ENCODE measurements around the gene TCF12.

The TCF12 gene

GRCh38 chr15:56968821-56969220, 50.4 kb downstream of the TCF12 start:
- no peaks in the 10 kb centered on the region for H3K27me3 Mint-ChIP-seq
- no peak for DNase-seq
- no peak overlapping the region for H3K27ac Mint-ChIP-seq
- peaks cover 67% of the 10 kb centered on the region for H3K4me1 Mint-ChIP-seq (ENCODE audit: low read depth)
- no peaks in the 10 kb centered on the region for H3K9me3 Mint-ChIP-seq
- peaks cover 2% of the 10 kb centered on the region for H3K36me3 Mint-ChIP-seq (ENCODE audit: low read depth)
- no peak overlapping the region for H3K4me3 Mint-ChIP-seq

- Mint-ChIP-seq H3K4me1 (ENCODE audit: low read depth) (peaks cover 66% of the 10 kb centered on the region), H3K27me3 (no peaks in the 10 kb centered on the region), H3K4me3 (no peak overlapping the region), H3K36me3 (ENCODE audit: low read depth) (peaks cover 2% of the 10 kb centered on the region), H3K9me3 (no peaks in the 10 kb centered on the region), H3K27ac (peak overlapping the region; percentile 7)
- DNase-seq, result no peak
Measured at GRCh38 chr15:56969265-56969895, 50.9 kb downstream of the TCF12 start.

- Mint-ChIP-seq H3K9me3 (no peaks in the 10 kb centered on the region), H3K4me3 (no peak overlapping the region), H3K36me3 (ENCODE audit: low read depth) (peaks cover 5% of the 10 kb centered on the region), H3K27me3 (no peaks in the 10 kb centered on the region), H3K4me1 (ENCODE audit: low read depth) (peaks cover 58% of the 10 kb centered on the region), H3K27ac (no peak overlapping the region)
- no peak for DNase-seq
Measured at GRCh38 chr15:56971571-56971970, 53.1 kb downstream of the TCF12 start.

- peaks cover 5% of the 10 kb centered on the region for H3K36me3 Mint-ChIP-seq (ENCODE audit: low read depth)
- H3K27me3 Mint-ChIP-seq, result no peaks in the 10 kb centered on the region
- H3K4me1 Mint-ChIP-seq (ENCODE audit: low read depth), result peaks cover 60% of the 10 kb centered on the region
- H3K9me3 Mint-ChIP-seq, result no peaks in the 10 kb centered on the region
- no peak for DNase-seq
- no peak overlapping the region for H3K4me3 Mint-ChIP-seq
- H3K27ac Mint-ChIP-seq, result no peak overlapping the region
Measured at GRCh38 chr15:56972016-56972415, 53.6 kb downstream of the TCF12 start.

- Mint-ChIP-seq H3K27ac (no peak overlapping the region), H3K27me3 (no peaks in the 10 kb centered on the region), H3K36me3 (ENCODE audit: low read depth) (peaks cover 5% of the 10 kb centered on the region), H3K9me3 (no peaks in the 10 kb centered on the region), H3K4me1 (ENCODE audit: low read depth) (peaks cover 59% of the 10 kb centered on the region), H3K4me3 (no peak overlapping the region)
- DNase-seq, result no peak
Measured at GRCh38 chr15:56972426-56972825, 54.0 kb downstream of the TCF12 start.

GRCh38 chr15:56973463-56973862, 55.0 kb downstream of the TCF12 start:
- Mint-ChIP-seq H3K4me1 (ENCODE audit: low read depth) (peaks cover 54% of the 10 kb centered on the region), H3K27me3 (no peaks in the 10 kb centered on the region), H3K36me3 (ENCODE audit: low read depth) (peaks cover 5% of the 10 kb centered on the region), H3K27ac (no peak overlapping the region), H3K4me3 (no peak overlapping the region), H3K9me3 (no peaks in the 10 kb centered on the region)
- DNase-seq, result no peak

GRCh38 chr15:56977232-56977631, 58.8 kb downstream of the TCF12 start:
- peaks cover 4% of the 10 kb centered on the region for H3K36me3 Mint-ChIP-seq (ENCODE audit: low read depth)
- no peak for DNase-seq
- no peaks in the 10 kb centered on the region for H3K9me3 Mint-ChIP-seq
- peaks cover 60% of the 10 kb centered on the region for H3K4me1 Mint-ChIP-seq (ENCODE audit: low read depth)
- H3K4me3 Mint-ChIP-seq, result no peak overlapping the region
- no peaks in the 10 kb centered on the region for H3K27me3 Mint-ChIP-seq
- H3K27ac Mint-ChIP-seq, result no peak overlapping the region

- Mint-ChIP-seq H3K4me3 (no peak overlapping the region), H3K4me1 (ENCODE audit: low read depth) (peaks cover 50% of the 10 kb centered on the region), H3K36me3 (ENCODE audit: low read depth) (peaks cover 4% of the 10 kb centered on the region), H3K27ac (no peak overlapping the region), H3K9me3 (no peaks in the 10 kb centered on the region), H3K27me3 (no peaks in the 10 kb centered on the region)
- no peak for DNase-seq
Measured at GRCh38 chr15:56978898-56979662, 60.6 kb downstream of the TCF12 start.

- peaks cover 62% of the 10 kb centered on the region for H3K4me1 Mint-ChIP-seq (ENCODE audit: low read depth)
- no peaks in the 10 kb centered on the region for H3K9me3 Mint-ChIP-seq
- no peak for DNase-seq
- peaks cover 4% of the 10 kb centered on the region for H3K36me3 Mint-ChIP-seq (ENCODE audit: low read depth)
- no peak overlapping the region for H3K4me3 Mint-ChIP-seq
- no peaks in the 10 kb centered on the region for H3K27me3 Mint-ChIP-seq
- no peak overlapping the region for H3K27ac Mint-ChIP-seq
Measured at GRCh38 chr15:56980473-56980872, 62.0 kb downstream of the TCF12 start.

GRCh38 chr15:56981160-56981559, 62.7 kb downstream of the TCF12 start:
- Mint-ChIP-seq H3K4me3 (no peak overlapping the region), H3K4me1 (ENCODE audit: low read depth) (peaks cover 65% of the 10 kb centered on the region), H3K9me3 (no peaks in the 10 kb centered on the region), H3K27me3 (no peaks in the 10 kb centered on the region), H3K27ac (no peak overlapping the region), H3K36me3 (ENCODE audit: low read depth) (no peaks in the 10 kb centered on the region)
- no peak for DNase-seq

- Mint-ChIP-seq H3K27me3 (no peaks in the 10 kb centered on the region), H3K27ac (no peak overlapping the region), H3K4me3 (no peak overlapping the region), H3K9me3 (no peaks in the 10 kb centered on the region), H3K4me1 (ENCODE audit: low read depth) (peaks cover 72% of the 10 kb centered on the region), H3K36me3 (ENCODE audit: low read depth) (no peaks in the 10 kb centered on the region)
- no peak for DNase-seq
Measured at GRCh38 chr15:56982987-56983386, 64.5 kb downstream of the TCF12 start.

GRCh38 chr15:56984681-56985481, 66.4 kb downstream of the TCF12 start:
- Mint-ChIP-seq H3K9me3 (no peaks in the 10 kb centered on the region), H3K27me3 (no peaks in the 10 kb centered on the region), H3K4me1 (ENCODE audit: low read depth) (peaks cover 75% of the 10 kb centered on the region), H3K36me3 (ENCODE audit: low read depth) (no peaks in the 10 kb centered on the region), H3K4me3 (no peak overlapping the region), H3K27ac (peak overlapping the region; percentile 66)
- no peak for DNase-seq

- peak overlapping the region; percentile 66 for H3K27ac Mint-ChIP-seq
- no peak overlapping the region for H3K4me3 Mint-ChIP-seq
- no peaks in the 10 kb centered on the region for H3K36me3 Mint-ChIP-seq (ENCODE audit: low read depth)
- no peaks in the 10 kb centered on the region for H3K27me3 Mint-ChIP-seq
- DNase-seq, result no peak
- peaks cover 70% of the 10 kb centered on the region for H3K4me1 Mint-ChIP-seq (ENCODE audit: low read depth)
- no peaks in the 10 kb centered on the region for H3K9me3 Mint-ChIP-seq
Measured at GRCh38 chr15:56985856-56986255, 67.4 kb downstream of the TCF12 start.

- Mint-ChIP-seq H3K9me3 (no peaks in the 10 kb centered on the region), H3K27me3 (no peaks in the 10 kb centered on the region), H3K27ac (no peak overlapping the region), H3K36me3 (ENCODE audit: low read depth) (peaks cover 2% of the 10 kb centered on the region), H3K4me3 (no peak overlapping the region), H3K4me1 (ENCODE audit: low read depth) (peaks cover 64% of the 10 kb centered on the region)
- DNase-seq, result no peak
Measured at GRCh38 chr15:56987286-56987685, 68.8 kb downstream of the TCF12 start.

- Mint-ChIP-seq H3K27ac (no peak overlapping the region), H3K4me1 (ENCODE audit: low read depth) (peaks cover 57% of the 10 kb centered on the region), H3K27me3 (no peaks in the 10 kb centered on the region), H3K4me3 (no peak overlapping the region), H3K36me3 (ENCODE audit: low read depth) (peaks cover 11% of the 10 kb centered on the region), H3K9me3 (no peaks in the 10 kb centered on the region)
- no peak for DNase-seq
Measured at GRCh38 chr15:56988219-56988618, 69.8 kb downstream of the TCF12 start.
